ENCODE data around the gene NEK5.
A peak's percentile ranks its signal among the peaks of the same experiment; 100 is the strongest.

The NEK5 gene

DNA sequence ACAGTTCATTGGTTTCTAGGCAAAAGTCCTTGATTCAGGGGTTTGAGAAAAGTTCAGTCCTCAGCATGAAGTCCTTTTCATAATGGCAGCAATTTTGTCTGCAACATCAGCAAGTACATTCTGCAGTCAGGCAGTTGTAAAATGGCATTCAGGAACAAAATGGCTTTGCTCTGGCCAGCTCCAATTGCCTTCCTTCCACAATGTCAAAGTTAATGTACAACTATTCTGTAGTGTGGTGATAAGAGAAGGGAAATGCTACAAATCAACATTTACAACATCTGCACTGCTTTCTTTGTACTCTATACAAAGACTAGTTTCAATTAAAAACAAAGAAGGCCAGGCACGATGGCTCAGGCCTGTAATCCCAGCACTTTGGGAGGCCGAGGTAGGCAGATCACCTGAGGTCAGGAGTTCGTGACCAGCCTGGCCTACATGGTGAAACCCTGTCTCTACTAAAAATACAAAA is 32.3 kb upstream of the NEK5 start:
- in situ Hi-C loops (cut with HindIII; ENCODE audit: low pct_unique_long_range_greater_than_20kb, low sequenced_read_pairs) = no loop called here

DNA sequence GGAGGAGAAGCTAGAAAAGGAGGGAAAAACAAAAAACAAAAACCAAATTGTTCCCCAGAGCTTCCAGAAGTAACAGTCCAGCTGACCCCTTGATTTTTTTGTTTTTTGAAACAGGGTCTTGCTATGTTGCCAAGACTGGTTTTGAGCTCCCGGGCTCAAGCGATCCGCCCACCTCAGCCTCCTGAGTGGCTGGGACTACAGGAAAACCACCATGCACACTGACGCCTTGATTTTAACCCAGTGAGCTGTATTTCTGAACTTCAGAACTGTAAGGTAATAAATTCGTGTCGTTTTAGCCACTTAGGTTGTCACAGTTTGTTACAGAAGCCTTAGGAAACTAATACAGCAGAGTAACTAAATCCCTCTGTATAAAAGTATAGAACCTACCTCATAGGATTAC is 31.6 kb upstream of the NEK5 start:
- in situ Hi-C loops (cut with HindIII; ENCODE audit: low pct_unique_long_range_greater_than_20kb, low sequenced_read_pairs) = no loop called here
- TF ChIP-seq JUND (IDR thresholded peaks at IDR 0.05; ENCODE audit: low read depth) = no peak
- DNase-seq (ENCODE audit: low read depth in 1 of 2, low spot score in 1 of 2) = no peak

More for the DNA sequence above, 32.3 kb upstream of the NEK5 start:
- no peak for DNase-seq (ENCODE audit: low read depth in 1 of 2, low spot score in 1 of 2)
- no peak for TF ChIP-seq JUND (IDR thresholded peaks at IDR 0.05; ENCODE audit: low read depth)

DNA sequence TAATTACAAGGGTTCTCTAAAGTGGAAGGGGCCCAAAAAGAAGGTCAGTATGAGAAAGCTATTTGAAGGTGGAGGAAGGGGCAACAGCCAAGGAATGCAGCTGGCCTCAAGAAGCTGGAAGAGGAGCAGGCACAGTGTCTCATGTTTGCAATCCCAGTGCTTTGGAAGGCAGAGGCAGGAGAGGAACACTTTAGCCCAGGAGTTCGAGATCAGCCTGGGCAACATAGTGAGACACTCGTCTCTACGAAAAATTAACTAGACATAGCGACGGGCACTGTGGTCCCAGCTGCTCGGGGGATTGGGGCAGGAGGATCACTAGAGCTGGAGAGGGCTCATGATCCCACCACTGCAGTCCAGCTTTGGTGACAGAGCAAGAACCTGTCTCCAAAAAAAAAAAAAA is 31.2 kb upstream of the NEK5 start:
- in situ Hi-C loops (cut with HindIII; ENCODE audit: low pct_unique_long_range_greater_than_20kb, low sequenced_read_pairs) = no loop called here
- TF ChIP-seq JUND (IDR thresholded peaks at IDR 0.05; ENCODE audit: low read depth) = no peak
- DNase-seq (ENCODE audit: low read depth in 1 of 2, low spot score in 1 of 2) = no peak

DNA sequence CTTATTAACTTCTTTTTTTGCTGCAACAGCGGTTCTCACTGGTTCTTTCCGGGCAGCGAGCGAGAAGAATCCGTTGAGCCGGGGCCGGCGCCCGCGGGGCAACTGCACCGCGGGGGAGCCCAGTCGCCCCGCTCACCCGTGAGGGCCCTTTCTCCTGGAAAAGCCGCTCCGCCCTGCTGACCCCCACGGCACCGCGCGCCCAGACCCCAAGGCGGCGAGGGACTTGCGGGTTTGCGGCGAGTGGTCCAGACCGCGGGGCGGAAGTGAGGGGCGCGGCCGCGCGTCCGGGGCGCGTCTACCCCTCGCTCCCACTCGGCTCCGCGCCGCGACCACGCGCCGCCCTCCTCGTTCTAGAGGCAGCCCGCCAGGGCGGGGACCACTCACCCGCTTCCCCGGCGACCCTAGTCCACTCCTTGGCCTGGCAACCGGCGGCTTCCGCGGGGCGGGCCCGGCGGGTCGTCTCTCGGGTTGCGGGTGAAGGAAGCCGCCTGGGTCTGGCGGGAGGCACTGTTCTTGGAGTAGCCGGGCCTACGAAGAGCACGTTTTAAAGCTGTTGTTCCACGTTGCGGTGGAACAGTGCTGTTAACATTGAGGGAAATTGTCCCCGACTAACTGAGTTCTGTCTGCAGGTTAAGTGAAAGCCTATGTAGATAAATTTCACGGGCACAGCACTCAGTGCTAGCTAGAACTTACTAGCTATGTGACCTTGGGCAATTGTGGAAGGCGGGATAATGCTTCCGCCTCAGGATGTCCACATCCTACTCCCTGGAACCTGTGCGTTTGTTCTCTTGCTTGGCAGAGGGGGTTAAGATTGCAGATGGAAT is 30.5 kb upstream of the NEK5 start, which contains the start of gene NEK3:
NEK3 (minus strand) TSS at position 439 of the 824 bp plus-strand sequence. CDS start 3,406 bp downstream, outside the sequence.
- TF ChIP-seq JUND (IDR thresholded peaks at IDR 0.05; ENCODE audit: low read depth) = no peak
- peak; percentile 23 to 60 for DNase-seq (ENCODE audit: low read depth in 1 of 2, low spot score in 1 of 2)
- in situ Hi-C loops (cut with HindIII; ENCODE audit: low pct_unique_long_range_greater_than_20kb, low sequenced_read_pairs) = no loop called here

DNA sequence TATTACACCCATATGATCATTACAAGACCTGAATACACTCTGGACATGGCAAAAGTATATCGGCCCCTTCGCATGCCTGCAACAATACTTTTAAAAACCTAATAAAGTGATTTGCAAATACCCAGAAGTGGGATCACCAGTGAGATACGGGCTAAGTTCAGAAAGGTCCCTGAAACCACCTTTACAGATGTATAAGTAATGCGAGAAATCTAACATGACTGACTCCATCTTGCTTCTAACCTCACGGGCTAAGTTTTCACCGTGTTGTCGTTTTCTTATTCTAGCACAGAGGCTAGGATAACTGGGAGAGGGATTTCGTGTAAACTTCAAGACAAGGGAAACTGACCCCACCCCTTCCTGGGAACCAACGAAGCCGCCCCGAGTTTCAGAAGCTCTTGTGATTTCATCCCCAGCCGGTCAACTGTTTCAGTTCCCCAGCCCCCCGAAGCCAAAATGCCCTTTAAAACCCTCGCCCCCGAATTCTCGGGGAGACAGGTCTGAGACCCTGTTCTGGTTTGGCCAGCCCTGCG is 29.8 kb upstream of the NEK5 start:
- no peak for TF ChIP-seq JUND (IDR thresholded peaks at IDR 0.05; ENCODE audit: low read depth)
- in situ Hi-C loops (cut with HindIII; ENCODE audit: low pct_unique_long_range_greater_than_20kb, low sequenced_read_pairs) = no loop called here
- DNase-seq (ENCODE audit: low read depth in 1 of 2, low spot score in 1 of 2) = no peak

DNA sequence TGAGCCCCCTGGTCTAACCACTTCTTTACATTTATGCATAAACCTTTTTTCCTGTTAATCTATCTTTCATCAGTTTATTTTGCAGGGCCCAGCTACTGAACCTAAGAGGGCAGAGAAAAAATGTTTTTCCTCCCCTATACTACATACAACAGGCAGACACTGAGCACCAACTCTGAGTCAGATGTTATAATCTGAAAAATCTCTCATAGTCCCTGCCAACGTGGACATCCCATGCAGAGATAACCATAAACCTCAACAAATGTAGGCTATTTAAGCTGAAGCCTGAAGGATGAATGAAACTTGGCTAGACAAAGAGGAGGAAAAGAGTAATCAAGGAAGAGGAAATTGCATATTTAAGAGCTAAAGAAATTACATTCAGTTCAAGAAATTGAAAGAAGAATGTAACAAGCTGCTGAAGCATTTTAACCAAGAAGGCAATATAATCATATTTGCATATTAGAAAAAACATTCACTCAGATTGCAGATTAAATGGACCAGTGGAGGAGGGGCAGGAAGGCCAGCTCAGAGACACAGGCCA is 27.9 kb upstream of the NEK5 start:
- TF ChIP-seq JUND (IDR thresholded peaks at IDR 0.05; ENCODE audit: low read depth) = no peak
- in situ Hi-C loops (cut with HindIII; ENCODE audit: low pct_unique_long_range_greater_than_20kb, low sequenced_read_pairs) = no loop called here
- DNase-seq (ENCODE audit: low read depth in 1 of 2, low spot score in 1 of 2) = no peak

DNA sequence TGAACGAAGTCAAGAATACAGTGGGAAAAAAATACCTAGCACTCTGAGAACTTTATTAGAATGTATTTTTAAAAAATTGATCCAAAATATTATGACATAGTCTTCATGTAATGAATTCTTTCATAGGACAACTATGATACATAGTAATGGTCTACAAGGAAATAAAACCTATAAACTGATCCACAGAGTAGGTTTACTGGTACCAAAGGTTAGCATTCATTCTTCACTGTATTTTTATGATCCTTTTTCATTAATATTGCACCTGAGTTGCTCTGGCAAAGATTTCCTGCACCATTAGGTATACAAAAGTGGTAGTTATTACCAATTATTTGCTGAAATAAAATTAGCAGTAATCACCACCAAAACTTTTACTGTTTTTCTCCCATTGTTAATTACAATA is 26.3 kb upstream of the NEK5 start:
- no peak for TF ChIP-seq JUND (IDR thresholded peaks at IDR 0.05; ENCODE audit: low read depth)
- in situ Hi-C loops (cut with HindIII; ENCODE audit: low pct_unique_long_range_greater_than_20kb, low sequenced_read_pairs) = no loop called here
- DNase-seq (ENCODE audit: low read depth in 1 of 2, low spot score in 1 of 2) = no peak

DNA sequence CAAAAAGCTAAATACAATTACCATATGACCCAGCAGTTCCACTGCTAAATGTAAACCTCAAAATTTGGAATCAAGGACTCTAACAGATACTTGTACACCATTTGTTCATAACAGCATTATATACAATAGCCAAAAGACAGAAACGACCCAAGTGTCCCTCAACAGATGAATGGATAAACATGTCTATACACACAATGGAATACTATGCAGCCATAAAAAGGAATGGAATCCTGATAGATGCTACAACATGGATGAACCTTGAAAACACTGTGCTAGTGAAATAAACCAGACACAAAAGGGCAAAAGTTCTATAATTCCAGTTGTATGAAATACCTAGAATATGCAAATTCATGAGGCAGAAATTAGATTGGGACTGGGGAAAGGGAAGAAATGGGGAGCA is 18.4 kb upstream of the NEK5 start:
- in situ Hi-C loops (cut with HindIII; ENCODE audit: low pct_unique_long_range_greater_than_20kb, low sequenced_read_pairs) = no loop called here
- TF ChIP-seq JUND (IDR thresholded peaks at IDR 0.05; ENCODE audit: low read depth) = no peak
- DNase-seq (ENCODE audit: low read depth in 1 of 2, low spot score in 1 of 2) = no peak

DNA sequence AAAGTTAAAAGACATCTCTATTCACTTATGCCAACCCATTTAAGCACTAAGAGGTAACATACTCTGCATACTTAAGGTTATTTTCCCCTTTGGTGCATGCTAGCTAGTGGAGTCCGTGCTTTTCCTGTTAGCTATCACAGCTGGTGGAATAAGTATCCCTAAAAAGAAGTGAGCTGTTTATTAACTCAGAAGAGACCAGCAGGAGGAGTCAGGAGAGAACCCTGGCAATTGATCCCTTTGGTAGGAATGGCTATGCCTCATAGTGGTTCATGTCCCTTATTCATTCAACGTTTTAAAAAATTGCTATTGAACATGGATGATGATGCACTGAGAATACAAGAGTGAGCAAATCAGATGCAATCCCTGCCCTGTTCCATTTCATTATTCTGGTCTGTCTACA is 12.4 kb upstream of the NEK5 start:
- peak in 1 of 2 experiments; percentile 16 for DNase-seq (ENCODE audit: low read depth in 1 of 2, low spot score in 1 of 2)
- TF ChIP-seq JUND (IDR thresholded peaks at IDR 0.05; ENCODE audit: low read depth) = no peak
- in situ Hi-C loops (cut with HindIII; ENCODE audit: low pct_unique_long_range_greater_than_20kb, low sequenced_read_pairs) = no loop called here

DNA sequence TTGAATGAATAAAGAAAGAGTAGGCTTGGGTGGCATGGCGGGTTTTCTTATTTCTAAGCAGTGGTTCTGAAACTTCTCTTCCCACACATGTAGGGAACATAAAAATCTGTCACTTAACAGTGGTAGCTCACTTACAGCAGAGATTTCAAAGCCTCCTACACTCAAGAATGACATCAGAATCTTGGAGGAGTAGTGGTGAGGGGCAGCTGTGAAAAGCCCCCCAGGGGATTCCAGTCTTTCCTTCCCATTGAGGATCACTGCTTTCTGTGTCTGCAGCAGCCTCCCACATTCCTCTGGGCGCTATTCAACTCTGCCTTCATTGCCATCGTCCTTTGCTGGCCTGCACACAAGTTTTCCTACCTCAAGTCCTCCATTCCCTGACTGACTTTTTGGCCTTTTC is 8.6 kb upstream of the NEK5 start:
- TF ChIP-seq JUND (IDR thresholded peaks at IDR 0.05; ENCODE audit: low read depth) = no peak
- no peak for DNase-seq (ENCODE audit: low read depth in 1 of 2, low spot score in 1 of 2)
- in situ Hi-C loops (cut with HindIII; ENCODE audit: low pct_unique_long_range_greater_than_20kb, low sequenced_read_pairs) = no loop called here

DNA sequence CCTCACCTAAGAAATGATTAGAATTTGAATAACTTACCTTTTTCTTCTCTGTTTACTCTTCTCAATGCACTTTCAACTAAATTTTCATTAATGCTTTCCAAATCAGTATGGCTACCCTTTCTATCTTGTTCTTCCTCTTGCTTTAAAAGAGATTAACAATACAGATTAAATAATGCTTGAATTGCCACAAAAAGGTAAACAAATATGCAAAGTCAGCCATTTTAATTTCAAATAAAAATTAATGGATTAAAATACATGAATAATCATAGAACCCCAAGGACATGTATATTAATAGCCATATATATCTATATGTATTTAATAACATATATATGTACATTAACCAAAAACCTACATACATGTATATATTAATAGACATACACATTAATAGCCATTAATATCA is 7.9 kb upstream of the NEK5 start:
- in situ Hi-C loops (cut with HindIII; ENCODE audit: low pct_unique_long_range_greater_than_20kb, low sequenced_read_pairs) = no loop called here
- no peak for DNase-seq (ENCODE audit: low read depth in 1 of 2, low spot score in 1 of 2)
- TF ChIP-seq JUND (IDR thresholded peaks at IDR 0.05; ENCODE audit: low read depth) = no peak

DNA sequence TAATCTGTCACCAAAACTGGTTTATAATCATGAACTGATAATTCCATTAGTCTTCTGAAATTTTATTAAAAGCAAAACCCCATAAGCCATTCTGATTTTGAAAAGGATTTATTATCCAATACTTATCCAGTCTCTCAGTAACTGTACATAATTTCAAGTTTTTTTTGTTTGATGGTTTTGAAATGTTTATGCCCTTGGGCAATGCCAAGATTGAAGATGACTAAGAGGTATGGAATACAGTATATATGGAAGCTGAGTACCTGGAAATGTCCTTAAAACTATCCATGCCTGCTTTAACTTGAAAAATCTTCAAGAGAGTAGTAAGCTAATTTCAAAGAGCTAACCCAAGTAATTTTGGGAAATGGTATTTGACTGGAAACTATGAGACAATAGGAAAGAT is 1.8 kb upstream of the NEK5 start:
- peak in 1 of 2 experiments; percentile 4 for DNase-seq (ENCODE audit: low read depth in 1 of 2, low spot score in 1 of 2)
- in situ Hi-C loops (cut with HindIII; ENCODE audit: low pct_unique_long_range_greater_than_20kb, low sequenced_read_pairs) = no loop called here

More for the DNA sequence above, 1.8 kb upstream of the NEK5 start:
- no peak for TF ChIP-seq JUND (IDR thresholded peaks at IDR 0.05; ENCODE audit: low read depth)
